Thoracic aorta (tissue), 2 donors: ENCODE measurements around the gene PSAPL1. TPM values are rescaled to one million over a fixed set of nuclear protein-coding genes. Genes with fewer than 3 reads are reported as not detected.

Experiments used
- ATAC-seq: fragments of 150-250 bp; one replicate; pipeline ENCODE4 v1.8.0; 2017; ENCODE audit warnings: low read depth; ENCODE audit not compliant: insufficient number of reproducible peaks, low FRiP score
- DNase-seq: peaks from one replicate; pipeline ENCODE4 v3.0.0-alpha.2; 2020; ENCODE audit warnings: low spot score
- H3K27ac ChIP-seq, 2 donors: fragments of 200-600 bp; sonication (generic); 1 replicate in 1 of 2; 2 replicates in 1 of 2; pipeline ENCODE4 v1.5.1; 2016; ENCODE audit warnings: mild to moderate bottlenecking in 2 of 2, moderate library complexity in 2 of 2
- H3K27me3 ChIP-seq: fragments of 200-600 bp; sonication (generic); replicated peaks from 2 replicates; pipeline ENCODE4 v1.6.0; 2016; ENCODE audit warnings: mild to moderate bottlenecking; ENCODE audit not compliant: insufficient read depth
- H3K36me3 ChIP-seq: fragments of 200-600 bp; sonication (generic); one replicate; pipeline ENCODE4 v1.5.1; 2016
- H3K4me1 ChIP-seq, 2 donors: fragments of 200-600 bp; sonication (generic); 1 replicate in 1 of 2; 2 replicates in 1 of 2; pipeline versions ENCODE4 v1.5.1 to v1.6.0; 2016; ENCODE audit warnings: low read depth in 2 of 2, mild to moderate bottlenecking in 1 of 2; ENCODE audit not compliant: control insufficient read depth in 1 of 2
- H3K4me3 ChIP-seq: fragments of 200-600 bp; sonication (generic); 2 replicates; pipeline ENCODE4 v1.5.1; 2016; ENCODE audit warnings: mild to moderate bottlenecking
- H3K9me3 ChIP-seq: fragments of 200-600 bp; sonication (generic); 2 replicates; pipeline ENCODE4 v1.5.1; 2016
- CTCF ChIP-seq: fragments of 200-600 bp; sonication (generic); IDR thresholded peaks from one replicate; pipeline ENCODE4 v1.5.1; 2019; ENCODE audit warnings: antibody characterized with exemption
- total RNA-seq, 2 donors: library from RNA; depleted of rRNA; stranded (reverse); fragments of >200 nt; gene quantifications; one replicate each; pipeline versions ENCODE4 v1.1.0 to v1.2.3, GENCODE V29; 2016

Gene PSAPL1
- total RNA-seq, 2 donors from 2014 or later: 0.14 TPM; not detected in 1

GRCh38 chr4:7381890-7382633 lies 52.7 kb downstream of the PSAPL1 start:
- no peak overlapping the region for H3K27ac ChIP-seq
- TF ChIP-seq CTCF: no peak
- no peaks in the 10 kb centered on the region for H3K27me3 ChIP-seq
- no peak for ATAC-seq
- no peaks in the 10 kb centered on the region for H3K36me3 ChIP-seq
- H3K9me3 ChIP-seq: no peaks in the 10 kb centered on the region
- DNase-seq: no peak
- no peaks in the 10 kb centered on the region for H3K4me1 ChIP-seq
- H3K4me3 ChIP-seq: no peak overlapping the region

- Histone ChIP-seq H3K36me3 (no peaks in the 10 kb centered on the region), H3K27ac (no peak overlapping the region), H3K4me3 (no peak overlapping the region), H3K27me3 (no peaks in the 10 kb centered on the region), H3K9me3 (no peaks in the 10 kb centered on the region), H3K4me1 (peaks cover 0 to 5% of the 10 kb centered on the region in 2 donors)
- DNase-seq (no peak), ATAC-seq (no peak)
- TF ChIP-seq CTCF: no peak
These were observed 53.4 kb downstream of the PSAPL1 start for GRCh38 chr4:7381221-7381889.

Other genes starting within 250 kb of the PSAPL1 start
- under 1 TPM; 0.68 to 0.92 TPM for gene SORCS2, start 242.4 kb downstream of the PSAPL1 start, total RNA-seq